ENCODE data around the gene USP3.

The USP3 gene

GRCh38 chr15:63497642-63498467 lies 6.5 kb upstream of the USP3 start:
- DNase-seq (ENCODE audit: low spot score) = no peak

- no peak for DNase-seq (ENCODE audit: low spot score)
These were observed 5.2 kb upstream of the USP3 start for GRCh38 chr15:63499175-63499549.

- no peak for DNase-seq (ENCODE audit: low spot score)
These were observed 4.8 kb upstream of the USP3 start for GRCh38 chr15:63499611-63500010.

- DNase-seq (ENCODE audit: low spot score) = no peak
These were observed 3.8 kb upstream of the USP3 start for GRCh38 chr15:63500265-63501250.

GRCh38 chr15:63501256-63502089 lies 2.9 kb upstream of the USP3 start:
- DNase-seq (ENCODE audit: low spot score) = no peak

GRCh38 chr15:63502137-63502766 lies 2.1 kb upstream of the USP3 start:
- no peak for DNase-seq (ENCODE audit: low spot score)

GRCh38 chr15:63502843-63503738 lies 1.3 kb upstream of the USP3 start:
- DNase-seq (ENCODE audit: low spot score) = peak; percentile 49

GRCh38 chr15:63503739-63504246 lies 600 bp upstream of the USP3 start:
- no peak for DNase-seq (ENCODE audit: low spot score)

GRCh38 chr15:63504979-63505841 lies 817 bp downstream of the USP3 start:
- DNase-seq (ENCODE audit: low spot score) = no peak

- DNase-seq (ENCODE audit: low spot score) = no peak
These were observed 1.4 kb downstream of the USP3 start for GRCh38 chr15:63505842-63506222.

- DNase-seq (ENCODE audit: low spot score) = no peak
These were observed 2.2 kb downstream of the USP3 start for GRCh38 chr15:63506537-63507035.

GRCh38 chr15:63507878-63508818 lies 3.8 kb downstream of the USP3 start:
- no peak for DNase-seq (ENCODE audit: low spot score)

- DNase-seq (ENCODE audit: low spot score) = no peak
These were observed 4.9 kb downstream of the USP3 start for GRCh38 chr15:63509056-63509954.

GRCh38 chr15:63509955-63510940 lies 5.9 kb downstream of the USP3 start:
- DNase-seq (ENCODE audit: low spot score) = no peak

- DNase-seq (ENCODE audit: low spot score) = no peak
These were observed 7.8 kb downstream of the USP3 start for GRCh38 chr15:63512148-63512547.

GRCh38 chr15:63513271-63513670 lies 8.9 kb downstream of the USP3 start:
- DNase-seq (ENCODE audit: low spot score) = no peak

Data from HuH-7.5 (cell line).